Head of caudate nucleus (tissue), 42 donors: ENCODE data around the gene OR2T29.
"Not testable (repeated sequence)": the region's sequence is repeated elsewhere in the genome, so short reads cannot be mapped to it uniquely, and the experiment has no call there.

ENCODE experiments used
- DNase-seq, 42 donors: peaks; one replicate each; pipeline versions ENCODE4 v3.0.0 to v3.0.0-alpha.2; 2020 to 2021; ENCODE audit warnings: mixed read lengths in 7 of 42
- intact Hi-C: fragments of 100-400 bp; cut with DNase I; formaldehyde crosslinking; loops from one replicate; pipeline ENCODE4 v1.15.0; 2022

OR2T29 gene, protein sequence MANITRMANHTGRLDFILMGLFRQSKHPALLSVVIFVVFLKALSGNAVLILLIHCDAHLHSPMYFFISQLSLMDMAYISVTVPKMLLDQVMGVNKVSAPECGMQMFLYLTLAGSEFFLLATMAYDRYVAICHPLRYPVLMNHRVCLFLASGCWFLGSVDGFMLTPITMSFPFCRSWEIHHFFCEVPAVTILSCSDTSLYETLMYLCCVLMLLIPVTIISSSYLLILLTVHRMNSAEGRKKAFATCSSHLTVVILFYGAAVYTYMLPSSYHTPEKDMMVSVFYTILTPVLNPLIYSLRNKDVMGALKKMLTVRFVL

GRCh38 chr1:248562672-248563071, at the start of gene OR2T29:
OR2T29 (minus strand) TSS chr1:248562772; CDS start chr1:248559491, 3,281 bp downstream.
- intact Hi-C loops, DNase-seq: not testable (repeated sequence)

- intact Hi-C loops, result no loop called here
- no peak for DNase-seq
Measured at GRCh38 chr1:248611883-248612414, 49.4 kb upstream of the OR2T29 start.

GRCh38 chr1:248610301-248610700, 47.7 kb upstream of the OR2T29 start:
- intact Hi-C loops, result no loop called here
- DNase-seq, result no peak

- DNase-seq, result no peak
- intact Hi-C loops, result no loop called here
Measured at GRCh38 chr1:248599396-248599795, 36.8 kb upstream of the OR2T29 start.

DNA sequence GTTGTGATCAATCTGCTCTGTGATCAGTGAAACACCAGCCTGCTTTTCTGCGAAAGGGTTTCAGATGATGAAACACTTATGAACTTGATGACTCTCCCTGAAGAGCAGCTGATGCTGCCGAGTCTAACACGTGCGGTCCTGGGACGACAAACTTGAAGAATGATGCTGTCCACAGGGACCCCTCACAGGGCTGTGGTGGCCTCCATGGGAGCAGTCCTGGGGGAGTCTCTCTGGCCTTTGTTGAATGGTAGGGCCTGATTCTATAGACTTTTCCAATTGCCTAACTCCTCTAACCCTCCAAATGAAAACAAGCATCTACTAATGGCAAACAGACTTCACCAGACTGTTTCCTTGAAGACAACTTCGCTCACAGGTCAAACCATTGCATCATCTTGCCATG, 35.0 kb upstream of the OR2T29 start, which contains the start of gene OR2T10:
OR2T10 (minus strand) TSS at position 112 of the 400 bp plus-strand sequence. CDS start 3,932 bp downstream, outside the sequence.
- intact Hi-C loops, result no loop called here
- no peak for DNase-seq

GRCh38 chr1:248596615-248597014, 34.0 kb upstream of the OR2T29 start:
- intact Hi-C loops, result no loop called here

GRCh38 chr1:248593226-248593625, 30.7 kb upstream of the OR2T29 start:
- intact Hi-C loops, result no loop called here

More at GRCh38 chr1:248596615-248597014, 34.0 kb upstream of the OR2T29 start:
- no peak for DNase-seq

DNA sequence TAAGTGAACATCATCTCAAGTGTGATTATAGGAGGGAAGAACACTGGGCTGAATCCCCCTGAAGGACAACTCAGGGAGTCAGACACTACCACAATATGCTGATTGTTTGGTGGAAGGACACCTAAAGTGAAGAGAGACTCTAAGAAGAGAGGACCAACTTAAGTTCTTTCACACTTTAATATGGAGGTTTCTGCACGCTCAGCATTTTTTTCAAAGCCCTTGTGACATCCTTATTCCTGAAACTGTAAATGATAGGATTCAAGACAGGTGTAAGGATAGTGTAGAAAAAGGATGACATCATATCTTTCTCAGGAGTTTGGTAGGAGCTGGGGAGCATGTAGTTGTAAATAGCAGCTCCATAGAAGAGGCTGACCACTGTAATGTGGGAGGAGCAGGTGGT, 30.1 kb upstream of the OR2T29 start:
- intact Hi-C loops, result no loop called here
- DNase-seq, result no peak

More at GRCh38 chr1:248593226-248593625, 30.7 kb upstream of the OR2T29 start:
- DNase-seq, result no peak

DNA sequence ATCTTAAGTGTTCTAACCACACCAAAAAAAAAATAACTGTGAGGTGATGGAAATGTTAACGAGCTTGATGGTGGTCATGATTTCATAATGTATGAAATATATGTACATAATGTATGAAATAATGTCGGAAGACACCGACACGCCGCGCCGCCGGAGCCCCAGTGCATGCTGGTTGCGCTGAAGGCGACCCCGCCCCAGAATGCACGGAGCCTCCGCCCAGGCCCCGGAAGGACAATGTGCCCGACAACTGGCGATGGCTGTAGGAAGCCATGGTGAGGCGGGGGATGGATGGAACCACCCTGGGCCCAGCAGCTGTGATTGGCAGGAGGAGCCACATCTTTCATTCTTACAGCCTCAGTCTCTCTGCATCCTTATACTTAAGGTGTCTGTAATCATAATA, 27.5 kb upstream of the OR2T29 start:
- peak in 1 of 42 donors; percentile 6 for DNase-seq
- intact Hi-C loops, result no loop called here

DNA sequence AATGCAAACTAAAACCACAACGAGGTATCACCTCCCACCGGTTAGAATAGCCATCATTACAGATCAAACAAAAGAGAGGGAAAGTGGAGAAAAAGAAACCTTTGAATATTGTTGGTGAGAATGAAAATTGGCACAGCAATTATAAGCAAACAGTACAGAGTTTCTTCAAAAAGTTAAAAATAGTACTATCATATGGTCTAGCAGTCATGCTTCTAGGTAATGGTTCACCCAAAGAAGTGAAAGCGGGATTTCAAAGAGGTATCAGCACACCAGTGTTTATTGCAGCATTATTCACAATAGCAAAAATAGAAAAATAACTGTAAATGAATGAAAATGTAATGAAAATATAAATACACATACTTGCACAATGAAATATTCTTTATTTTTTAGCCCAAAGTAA, 26.8 kb upstream of the OR2T29 start:
- intact Hi-C loops, result no loop called here
- DNase-seq, result no peak

- no peak for DNase-seq
- intact Hi-C loops, result no loop called here
Measured at GRCh38 chr1:248585266-248585665, 22.7 kb upstream of the OR2T29 start.

- no peak for DNase-seq
- intact Hi-C loops, result no loop called here
Measured at GRCh38 chr1:248576260-248576980, 13.8 kb upstream of the OR2T29 start.

DNA sequence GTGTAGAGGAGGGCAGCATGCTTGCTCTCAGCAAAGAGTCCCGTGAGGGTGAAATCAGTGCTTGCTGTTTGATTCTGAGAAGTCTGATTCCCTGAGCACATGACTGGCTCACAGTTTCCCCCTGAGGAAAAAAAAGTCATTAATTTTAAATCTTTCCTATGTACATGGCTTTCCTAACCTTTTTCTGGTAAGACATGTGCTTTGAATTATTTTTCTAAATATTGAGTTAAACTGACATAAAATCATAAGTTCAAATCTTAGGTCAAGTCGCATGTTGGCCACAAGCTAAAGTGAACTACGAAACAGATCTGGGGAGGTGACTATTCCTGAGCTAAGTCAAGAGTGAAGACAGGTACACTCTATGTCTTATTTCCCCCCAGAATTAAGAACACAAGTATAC, 12.1 kb upstream of the OR2T29 start, which contains the start of gene OR2T34:
OR2T34 (minus strand) TSS at position 101 of the 400 bp plus-strand sequence; CDS start at position 101, 0 bp downstream.
- intact Hi-C loops, DNase-seq: not testable (repeated sequence)

DNA sequence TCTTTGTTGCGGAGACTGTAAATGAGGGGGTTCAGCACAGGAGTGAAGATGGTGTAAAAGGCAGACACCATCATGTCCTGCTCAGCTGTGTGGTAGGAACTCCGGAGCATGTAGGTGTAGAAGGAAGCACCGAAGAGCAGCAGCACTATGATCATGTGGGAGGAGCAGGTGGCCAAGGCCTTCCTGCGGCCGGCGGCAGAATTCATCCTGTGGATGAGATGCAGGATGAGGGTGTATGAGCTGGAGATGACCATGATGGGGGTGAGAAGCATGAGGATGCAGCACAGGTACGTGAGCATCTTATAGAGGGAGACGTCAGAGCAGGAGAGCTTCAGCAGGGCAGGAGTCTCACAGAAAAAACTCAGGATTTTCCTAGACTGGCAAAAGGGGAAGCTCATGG, 11.3 kb upstream of the OR2T29 start:
- intact Hi-C loops, DNase-seq: not testable (repeated sequence)

DNA sequence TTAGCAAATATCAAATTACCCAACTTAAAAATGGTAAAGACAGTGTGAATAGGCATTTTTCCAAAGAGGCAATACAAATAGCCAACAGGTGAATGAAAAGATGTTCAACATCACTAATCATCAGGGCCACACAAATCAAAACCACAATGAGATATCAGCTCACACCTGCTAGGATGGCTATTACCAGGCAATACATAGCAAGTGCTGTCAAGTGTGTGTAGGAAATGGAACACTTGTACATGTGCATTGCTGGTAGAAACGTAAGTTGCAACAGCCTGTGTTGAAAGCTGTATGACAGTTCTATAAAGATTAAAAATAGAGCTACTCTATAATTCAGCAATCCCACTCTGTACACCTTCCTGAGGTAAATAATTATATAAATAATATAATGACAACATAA, 9.5 kb upstream of the OR2T29 start:
- intact Hi-C loops, DNase-seq: not testable (repeated sequence)

GRCh38 chr1:248570811-248571210, 8.2 kb upstream of the OR2T29 start:
- DNase-seq, intact Hi-C loops: not testable (repeated sequence)

GRCh38 chr1:248569049-248569448, 6.5 kb upstream of the OR2T29 start:
- DNase-seq, intact Hi-C loops: not testable (repeated sequence)

DNA sequence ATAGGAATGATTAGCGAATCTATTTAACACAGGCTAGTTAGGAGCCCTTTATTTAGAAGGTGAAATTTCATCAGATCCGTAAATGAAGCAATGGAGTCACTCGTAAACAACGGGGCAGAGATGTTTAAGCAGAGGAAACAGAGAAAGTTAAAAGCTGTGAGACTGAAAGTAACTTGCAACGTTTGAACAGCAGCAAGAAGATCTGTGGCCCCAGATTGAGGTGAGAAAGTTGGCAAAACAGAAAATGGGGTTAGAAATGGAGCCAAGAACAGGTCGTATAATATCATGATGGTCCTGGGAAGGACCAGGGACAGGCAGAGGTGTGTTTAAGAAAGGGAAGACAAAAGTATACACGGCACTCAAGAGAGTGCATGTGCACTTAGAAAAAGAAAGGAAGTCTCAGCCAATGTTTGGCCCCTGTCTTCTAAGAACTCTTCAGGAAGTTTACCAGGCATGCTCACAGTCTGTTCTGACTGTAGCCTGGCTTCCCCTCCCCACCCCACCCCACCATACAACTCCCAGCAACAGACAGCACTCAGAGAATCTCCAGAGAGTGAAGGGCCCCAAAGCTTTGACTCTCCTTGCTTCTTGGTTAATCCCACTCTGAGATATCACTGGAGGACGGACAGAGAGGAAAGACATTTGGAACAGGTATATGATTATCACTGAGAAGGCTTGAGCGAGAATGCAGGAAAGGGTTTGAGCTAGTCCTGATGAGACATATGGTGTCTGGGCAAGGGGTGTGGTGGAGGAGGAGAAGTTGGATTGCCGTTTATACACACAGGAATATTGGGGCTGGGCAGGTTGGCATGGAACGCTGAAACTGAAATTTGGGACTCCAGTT, 3.2 kb upstream of the OR2T29 start:
- DNase-seq, intact Hi-C loops: not testable (repeated sequence)

- intact Hi-C loops, DNase-seq: not testable (repeated sequence)
Measured at GRCh38 chr1:248551027-248551426, 11.5 kb downstream of the OR2T29 start.
